GM10266 (cell line): Measurements from ENCODE around the gene MICAL2.

ENCODE experiments used
- DNase-seq: peaks from one replicate; pipeline ENCODE4 v3.0.0; 2012; ENCODE audit errors: extremely low spot score
- TF ChIP-seq, protein P1 (sequence below): IDR thresholded peaks from 2 replicates; pipeline ENCODE4 v1.5.1; 2012; ENCODE audit warnings: mild to moderate bottlenecking, low read depth; ENCODE audit not compliant: control insufficient read depth, insufficient read depth; ENCODE audit errors: missing control alignments

The MICAL2 gene

GRCh38 chr11:12106501-12106900 lies 3.9 kb upstream of the MICAL2 start:
- TF ChIP-seq, protein P1, sequence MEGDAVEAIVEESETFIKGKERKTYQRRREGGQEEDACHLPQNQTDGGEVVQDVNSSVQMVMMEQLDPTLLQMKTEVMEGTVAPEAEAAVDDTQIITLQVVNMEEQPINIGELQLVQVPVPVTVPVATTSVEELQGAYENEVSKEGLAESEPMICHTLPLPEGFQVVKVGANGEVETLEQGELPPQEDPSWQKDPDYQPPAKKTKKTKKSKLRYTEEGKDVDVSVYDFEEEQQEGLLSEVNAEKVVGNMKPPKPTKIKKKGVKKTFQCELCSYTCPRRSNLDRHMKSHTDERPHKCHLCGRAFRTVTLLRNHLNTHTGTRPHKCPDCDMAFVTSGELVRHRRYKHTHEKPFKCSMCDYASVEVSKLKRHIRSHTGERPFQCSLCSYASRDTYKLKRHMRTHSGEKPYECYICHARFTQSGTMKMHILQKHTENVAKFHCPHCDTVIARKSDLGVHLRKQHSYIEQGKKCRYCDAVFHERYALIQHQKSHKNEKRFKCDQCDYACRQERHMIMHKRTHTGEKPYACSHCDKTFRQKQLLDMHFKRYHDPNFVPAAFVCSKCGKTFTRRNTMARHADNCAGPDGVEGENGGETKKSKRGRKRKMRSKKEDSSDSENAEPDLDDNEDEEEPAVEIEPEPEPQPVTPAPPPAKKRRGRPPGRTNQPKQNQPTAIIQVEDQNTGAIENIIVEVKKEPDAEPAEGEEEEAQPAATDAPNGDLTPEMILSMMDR: no peak
- DNase-seq: no peak

DNA sequence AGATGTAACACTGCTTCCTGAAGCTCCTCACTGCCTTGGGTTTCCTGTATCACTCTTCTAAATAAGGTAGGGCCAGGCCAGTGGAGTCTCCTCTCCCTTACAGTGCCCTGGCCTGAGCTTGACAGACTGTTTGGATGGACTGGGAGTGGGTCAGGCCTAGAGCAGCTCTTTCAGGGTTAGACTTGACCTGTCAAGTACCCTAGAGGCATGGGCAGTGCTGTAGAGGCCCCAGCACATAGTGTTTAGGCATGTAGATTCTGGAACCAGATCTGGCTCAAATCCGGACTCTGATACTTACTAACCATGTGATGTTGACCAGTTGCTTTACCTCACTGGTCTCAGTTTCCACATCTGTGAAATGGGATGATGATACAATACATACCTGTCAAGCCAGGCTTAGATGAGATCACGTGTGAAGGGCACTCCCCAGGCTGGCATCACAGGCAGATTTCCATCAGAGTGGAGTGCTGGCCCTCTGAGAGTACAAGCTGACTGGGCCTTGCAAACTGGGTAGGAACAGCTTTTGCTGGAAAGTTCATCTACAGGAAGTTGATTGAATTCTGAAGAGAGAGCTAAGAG lies 1.4 kb upstream of the MICAL2 start:
- DNase-seq: no peak
- TF ChIP-seq, protein P1: no peak

DNA sequence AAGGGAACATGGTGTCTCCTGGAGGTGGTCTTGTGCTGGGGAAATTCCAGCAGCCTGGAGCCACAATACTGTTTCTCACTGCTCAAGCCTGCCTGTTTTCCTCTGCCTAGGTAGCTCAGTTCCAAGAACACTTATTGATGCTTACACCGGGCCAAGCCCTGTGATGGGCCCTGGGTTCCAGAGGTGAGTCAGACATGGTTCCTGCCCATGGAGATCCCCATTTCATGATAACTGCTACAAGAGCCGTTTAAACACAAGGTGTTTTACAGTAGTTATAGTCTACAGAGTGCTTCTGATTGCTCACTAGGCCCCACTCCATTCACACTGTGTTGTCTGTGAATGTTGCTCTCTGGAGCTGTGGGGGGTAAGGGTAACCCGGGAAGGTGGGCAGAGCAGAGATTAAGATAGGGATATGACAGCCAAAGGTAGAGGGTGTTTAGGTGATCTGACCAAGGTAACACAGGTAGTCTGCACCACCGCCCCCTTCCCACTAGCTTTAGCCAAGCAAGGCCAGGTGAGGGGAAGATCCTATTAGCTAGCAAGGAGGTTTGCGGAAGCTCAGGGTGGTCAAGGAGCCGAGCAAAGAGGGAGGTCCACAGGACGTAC lies 696 bp upstream of the MICAL2 start:
- DNase-seq: no peak
- TF ChIP-seq, protein P1: no peak

DNA sequence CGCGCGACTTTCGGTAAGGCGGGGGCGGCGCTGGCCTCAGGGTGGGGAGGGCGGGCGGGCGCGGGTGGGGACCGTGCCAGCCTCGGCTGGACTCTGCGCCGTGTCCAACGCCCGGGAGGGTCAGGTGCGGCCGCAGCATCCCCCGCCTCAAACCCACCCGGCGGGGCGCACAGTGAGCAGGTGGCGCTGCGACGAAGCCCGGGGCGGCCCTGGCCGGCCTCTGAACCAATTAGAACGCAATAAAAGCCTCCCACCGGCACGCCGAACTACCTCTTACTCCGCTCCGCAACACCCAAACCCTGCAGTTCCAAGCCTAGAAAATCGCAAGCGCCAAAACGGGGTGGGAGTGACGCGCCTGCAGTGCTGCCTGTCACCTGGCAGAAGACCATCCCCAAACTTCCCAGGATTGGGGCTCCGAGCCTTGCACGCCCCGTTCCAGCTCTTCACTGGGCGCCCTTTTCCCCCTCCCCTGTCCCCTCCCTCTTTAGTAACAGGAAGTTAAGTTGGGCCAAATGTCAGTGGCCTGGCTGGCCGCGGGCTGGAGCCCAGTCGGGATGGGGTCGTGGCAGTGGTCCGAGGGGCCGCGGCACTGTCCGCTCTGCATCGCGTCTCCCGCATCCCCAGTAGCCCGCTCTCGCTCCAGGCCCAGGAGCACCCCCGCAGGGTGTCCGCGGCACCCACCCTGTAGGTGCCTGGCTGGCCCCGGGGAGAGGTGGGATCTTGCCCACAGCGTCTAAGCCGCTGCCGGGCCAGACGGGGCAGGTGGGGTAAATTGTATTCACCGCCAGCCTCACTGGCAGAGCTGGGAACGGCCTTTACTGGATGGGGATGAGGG lies 541 bp downstream of the MICAL2 start:
- TF ChIP-seq, protein P1: no peak
- DNase-seq: peak; percentile 48

- TF ChIP-seq, protein P1: no peak
- no peak for DNase-seq
Observed at GRCh38 chr11:12111549-12112520, 1.4 kb downstream of the MICAL2 start.

DNA sequence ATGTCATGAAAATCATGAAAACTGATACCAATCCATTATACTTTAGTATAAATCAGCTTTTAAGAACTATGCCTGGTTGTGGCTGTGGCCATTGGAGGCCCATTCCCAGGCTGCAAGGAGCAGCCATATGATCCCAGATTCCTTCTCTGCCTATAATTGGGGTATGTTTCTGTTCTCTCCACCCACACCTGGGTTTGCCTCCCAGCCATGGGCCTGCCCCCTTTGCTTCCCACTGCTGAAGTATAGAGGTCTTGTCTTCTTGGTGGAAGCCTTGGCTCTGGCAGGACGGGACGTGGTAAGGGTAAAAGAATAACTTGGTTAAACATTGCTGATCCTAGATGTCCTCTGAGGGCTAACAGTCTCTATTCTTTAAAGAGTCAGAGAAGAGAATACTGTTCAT lies 2.4 kb downstream of the MICAL2 start:
- TF ChIP-seq, protein P1: no peak
- no peak for DNase-seq
